MCF 10A (cell line): ENCODE results near the gene ENTPD3. TPM values are rescaled to one million over a fixed set of nuclear protein-coding genes. Genes with fewer than 3 reads are reported as not detected.
A peak's percentile ranks its signal among the peaks of the same experiment; 100 is the strongest.

ENCODE experiments used
- BruUV-seq: library from RNA; stranded (reverse); fragments of 400-500 nt; replicated peaks from 2 replicates; lab custom pipeline; 2021; lab: Mats Ljungman, UMichigan
- CTCF ChIA-PET: fragments of 300-600 bp; sonication (Branson Sonifier 250); formaldehyde crosslinking; extraction: SDS; loops from one replicate; lab custom pipeline; 2021; ENCODE audit warnings: antibody characterized with exemption, inconsistent platforms; lab: Yijun Ruan, JAX
- POLR2A ChIA-PET: fragments of 300-600, 350-650 bp; sonication (Branson Sonifier 250); formaldehyde crosslinking; extraction: SDS; loops from one replicate; lab custom pipeline; 2020; ENCODE audit warnings: antibody characterized with exemption, inconsistent platforms; lab: Yijun Ruan, JAX
- DNase-seq: peaks from one replicate; pipeline ENCODE4 v3.0.0-alpha.2; 2018; ENCODE audit not compliant: unreplicated experiment
- H3K27ac Mint-ChIP-seq: one replicate; pipeline ENCODE4 v1.8.0; 2022; ENCODE audit warnings: mild to moderate bottlenecking, low read depth, mixed read lengths; ENCODE audit not compliant: unreplicated experiment
- H3K27me3 Mint-ChIP-seq: one replicate; pipeline ENCODE4 v1.8.0; 2022; ENCODE audit warnings: mixed read lengths; ENCODE audit not compliant: insufficient read depth, unreplicated experiment
- H3K36me3 Mint-ChIP-seq: one replicate; pipeline ENCODE4 v1.8.0; 2022; ENCODE audit warnings: mild to moderate bottlenecking, moderate library complexity, mixed read lengths; ENCODE audit not compliant: insufficient read depth, unreplicated experiment
- H3K4me1 Mint-ChIP-seq: one replicate; pipeline ENCODE4 v1.8.0; 2022; ENCODE audit warnings: mixed read lengths; ENCODE audit not compliant: insufficient read depth, unreplicated experiment
- H3K4me3 Mint-ChIP-seq: one replicate; pipeline ENCODE4 v1.8.0; 2022; ENCODE audit warnings: mild to moderate bottlenecking, moderate library complexity, mixed read lengths; ENCODE audit not compliant: unreplicated experiment
- H3K9me3 Mint-ChIP-seq: one replicate; pipeline ENCODE4 v1.8.0; 2022; ENCODE audit warnings: mixed read lengths; ENCODE audit not compliant: unreplicated experiment
- CTCF ChIP-seq: fragments of 200-600 bp; IDR thresholded peaks from one replicate; pipeline ENCODE4 v1.8.0; 2022; ENCODE audit warnings: antibody characterized with exemption, mild to moderate bottlenecking; ENCODE audit not compliant: unreplicated experiment
- intact Hi-C: fragments of 100-400 bp; cut with micrococcal nuclease; formaldehyde crosslinking; loops from 2 replicates; pipeline ENCODE4 v1.14.1; 2022
- total RNA-seq: library from RNA; stranded (reverse); gene quantifications from 2 replicates; pipeline ENCODE4 v1.2.3, GENCODE V29; 2022

ENTPD3 gene
- total RNA-seq, 1 experiment from 2014 or later: 0.28 TPM

GRCh38 chr3:40387895-40388254 lies 891 bp downstream of the ENTPD3 start:
- no TSS peak for BruUV-seq
- no peaks in the 10 kb centered on the region for H3K9me3 Mint-ChIP-seq
- H3K36me3 Mint-ChIP-seq: no peaks in the 10 kb centered on the region
- intact Hi-C loops: no loop called here
- H3K27me3 Mint-ChIP-seq: no peaks in the 10 kb centered on the region
- POLR2A ChIA-PET: interaction anchor here (0.6 to 1.5 kb wide), 4 partner anchors 18 to 359 kb away, joined by 3 to 6 read pairs (median 4); no protein-coding TSS in a partner anchor
- H3K27ac Mint-ChIP-seq: no peak overlapping the region
- H3K4me1 Mint-ChIP-seq: peaks cover 14% of the 10 kb centered on the region
- DNase-seq: no peak
- peak overlapping the region; percentile 71 for H3K4me3 Mint-ChIP-seq
- CTCF ChIA-PET: interaction anchor here (1.2 kb wide), 1 partner anchor 16 kb away, joined by 3 read pairs; no protein-coding TSS in a partner anchor
- TF ChIP-seq CTCF: no peak

DNA sequence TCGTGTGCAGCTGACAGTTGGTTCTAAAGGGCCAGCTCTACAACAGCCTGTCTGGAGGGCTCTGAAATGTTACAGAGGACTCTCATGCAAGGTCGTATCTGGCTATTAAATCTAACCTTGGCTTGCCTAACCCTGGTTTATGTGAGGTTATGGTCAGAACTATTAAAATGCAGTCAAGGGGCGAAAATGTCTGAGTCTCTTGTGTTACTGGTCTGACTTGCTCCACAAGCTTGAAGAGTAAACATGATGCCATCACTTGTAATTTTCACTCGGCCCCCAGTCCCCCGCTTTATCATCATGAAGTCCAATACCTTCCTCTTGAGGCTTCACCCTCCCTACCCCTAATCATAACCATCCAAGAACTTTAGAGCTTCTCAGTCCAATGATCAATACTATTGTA lies 9.4 kb downstream of the ENTPD3 start:
- no peaks in the 10 kb centered on the region for H3K36me3 Mint-ChIP-seq
- BruUV-seq: no TSS peak
- no peak overlapping the region for H3K4me3 Mint-ChIP-seq
- no peak overlapping the region for H3K27ac Mint-ChIP-seq
- no peaks in the 10 kb centered on the region for H3K9me3 Mint-ChIP-seq
- TF ChIP-seq CTCF: no peak
- H3K27me3 Mint-ChIP-seq: no peaks in the 10 kb centered on the region
- ChIA-PET POLR2A (interaction anchor here (0.7 kb wide), 1 partner anchor 55 kb away, joined by 4 read pairs; no protein-coding TSS in a partner anchor), CTCF (interaction anchor here (0.5 to 0.6 kb wide), 2 partner anchors 11 to 1028 kb away, joined by 3 to 5 read pairs; no protein-coding TSS in a partner anchor)
- intact Hi-C loops: no loop called here
- H3K4me1 Mint-ChIP-seq: no peaks in the 10 kb centered on the region
- no peak for DNase-seq

- TF ChIP-seq CTCF: no peak
- intact Hi-C loops: no loop called here
- no peaks in the 10 kb centered on the region for H3K4me1 Mint-ChIP-seq
- no TSS peak for BruUV-seq
- H3K27me3 Mint-ChIP-seq: no peaks in the 10 kb centered on the region
- no peaks in the 10 kb centered on the region for H3K9me3 Mint-ChIP-seq
- ChIA-PET POLR2A (no interaction called here), CTCF (interaction anchor here (0.6 kb wide), 1 partner anchor 1029 kb away, joined by 3 read pairs; no protein-coding TSS in a partner anchor)
- no peaks in the 10 kb centered on the region for H3K36me3 Mint-ChIP-seq
- H3K27ac Mint-ChIP-seq: no peak overlapping the region
- no peak for DNase-seq
- no peak overlapping the region for H3K4me3 Mint-ChIP-seq
Measured at GRCh38 chr3:40397129-40397528, 10.1 kb downstream of the ENTPD3 start.

DNA sequence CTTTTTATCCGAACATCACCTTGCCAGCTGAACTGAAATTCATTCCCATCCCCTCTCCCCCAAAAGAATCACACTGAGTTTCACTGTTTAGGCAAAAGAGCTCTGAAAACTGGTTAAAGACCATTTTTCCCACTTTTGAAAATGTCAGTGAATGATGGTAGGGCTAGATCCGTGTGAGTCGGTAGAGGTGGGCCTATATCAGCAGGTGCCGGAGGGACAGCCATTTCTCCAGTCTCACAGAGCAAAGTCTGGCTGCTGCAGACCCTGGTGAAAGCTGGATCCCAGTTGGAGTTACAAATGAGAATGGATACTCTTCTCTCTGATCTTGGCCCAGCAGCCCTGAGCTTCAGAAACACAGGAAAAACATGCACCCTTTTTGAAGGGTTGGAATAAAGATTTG lies 10.9 kb downstream of the ENTPD3 start:
- intact Hi-C loops: no loop called here

More for the DNA sequence above, 10.9 kb downstream of the ENTPD3 start:
- POLR2A ChIA-PET: interaction anchor here (0.6 kb wide), 1 partner anchor 55 kb away, joined by 3 read pairs; no protein-coding TSS in a partner anchor
- no peak overlapping the region for H3K27ac Mint-ChIP-seq
- no TSS peak for BruUV-seq
- H3K27me3 Mint-ChIP-seq: no peaks in the 10 kb centered on the region
- CTCF ChIA-PET: interaction anchor here (0.6 kb wide), 1 partner anchor 1502 kb away, joined by 3 read pairs; no protein-coding TSS in a partner anchor
- DNase-seq: no peak
- no peaks in the 10 kb centered on the region for H3K36me3 Mint-ChIP-seq
- H3K4me1 Mint-ChIP-seq: no peaks in the 10 kb centered on the region
- no peak for TF ChIP-seq CTCF
- H3K4me3 Mint-ChIP-seq: no peak overlapping the region
- H3K9me3 Mint-ChIP-seq: no peaks in the 10 kb centered on the region
